Head of caudate nucleus (tissue), 42 donors: ENCODE measurements around the gene DIDO1.
A peak's percentile ranks its signal among the peaks of the same experiment; 100 is the strongest.

Experiments
- DNase-seq, 42 donors: peaks; one replicate each; pipeline versions ENCODE4 v3.0.0 to v3.0.0-alpha.2; 2020 to 2021; ENCODE audit warnings: mixed read lengths in 7 of 42
- intact Hi-C: fragments of 100-400 bp; cut with DNase I; formaldehyde crosslinking; loops from one replicate; pipeline ENCODE4 v1.15.0; 2022

Gene DIDO1

DNA sequence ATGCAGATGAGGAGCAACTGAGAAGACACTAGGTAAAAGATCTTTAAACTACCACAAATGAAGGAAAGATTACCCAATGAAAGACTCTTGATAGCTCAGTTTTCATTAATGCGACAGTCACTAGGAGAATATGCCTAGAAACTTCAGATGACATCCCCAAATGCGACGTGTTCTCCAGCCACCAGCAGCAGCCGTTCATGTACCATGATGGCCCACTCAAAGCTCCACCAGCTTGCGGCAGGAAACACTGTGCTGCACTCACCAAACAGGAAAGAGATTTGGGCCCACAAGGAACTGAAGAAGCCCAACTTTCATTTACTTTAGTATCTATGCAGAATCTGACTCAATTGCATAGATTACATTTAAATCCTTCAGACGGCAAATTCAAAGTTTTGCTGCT lies 7.5 kb downstream of the DIDO1 start:
- intact Hi-C loops = no loop called here
- DNase-seq = no peak

DNA sequence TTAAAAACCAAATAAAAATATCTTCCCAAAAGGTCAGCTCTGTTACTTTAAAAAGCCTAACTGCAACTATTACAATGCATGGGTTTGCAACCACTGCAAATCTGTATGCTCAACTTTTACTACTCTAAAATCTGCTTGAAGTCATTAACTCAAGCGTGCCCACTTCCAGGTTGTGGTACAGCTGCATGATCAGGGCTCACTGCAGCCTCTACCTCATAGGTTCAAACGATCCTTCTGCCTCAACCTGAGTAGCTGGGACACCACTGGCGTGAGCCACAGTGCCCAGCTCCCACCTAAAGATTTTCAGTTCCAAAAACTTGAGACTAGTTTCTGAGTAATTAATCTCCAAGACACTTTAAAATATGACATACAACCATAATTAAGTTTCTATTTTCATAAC lies 8.2 kb downstream of the DIDO1 start:
- DNase-seq = no peak
- intact Hi-C loops = no loop called here

DNA sequence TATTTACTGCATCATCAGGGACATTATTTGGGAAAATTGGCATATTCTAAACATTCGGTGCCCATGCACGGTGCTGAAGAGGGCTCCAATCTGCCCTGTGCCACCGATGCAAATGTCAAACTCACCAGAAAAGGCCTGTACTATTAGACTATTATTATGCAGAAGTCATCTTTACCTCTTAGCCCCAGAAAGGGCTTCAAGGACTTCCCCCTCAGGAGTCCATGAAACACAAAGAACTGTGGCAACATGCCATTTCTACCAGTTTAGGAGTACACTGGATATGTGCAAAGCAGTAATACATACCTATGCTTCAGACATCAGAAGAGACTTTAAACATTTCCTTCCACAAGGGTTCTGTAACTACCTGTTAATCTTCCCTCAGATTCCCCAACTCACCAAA lies 8.6 kb downstream of the DIDO1 start:
- DNase-seq = peak in 1 of 42 donors; percentile 3
- intact Hi-C loops = no loop called here

DNA sequence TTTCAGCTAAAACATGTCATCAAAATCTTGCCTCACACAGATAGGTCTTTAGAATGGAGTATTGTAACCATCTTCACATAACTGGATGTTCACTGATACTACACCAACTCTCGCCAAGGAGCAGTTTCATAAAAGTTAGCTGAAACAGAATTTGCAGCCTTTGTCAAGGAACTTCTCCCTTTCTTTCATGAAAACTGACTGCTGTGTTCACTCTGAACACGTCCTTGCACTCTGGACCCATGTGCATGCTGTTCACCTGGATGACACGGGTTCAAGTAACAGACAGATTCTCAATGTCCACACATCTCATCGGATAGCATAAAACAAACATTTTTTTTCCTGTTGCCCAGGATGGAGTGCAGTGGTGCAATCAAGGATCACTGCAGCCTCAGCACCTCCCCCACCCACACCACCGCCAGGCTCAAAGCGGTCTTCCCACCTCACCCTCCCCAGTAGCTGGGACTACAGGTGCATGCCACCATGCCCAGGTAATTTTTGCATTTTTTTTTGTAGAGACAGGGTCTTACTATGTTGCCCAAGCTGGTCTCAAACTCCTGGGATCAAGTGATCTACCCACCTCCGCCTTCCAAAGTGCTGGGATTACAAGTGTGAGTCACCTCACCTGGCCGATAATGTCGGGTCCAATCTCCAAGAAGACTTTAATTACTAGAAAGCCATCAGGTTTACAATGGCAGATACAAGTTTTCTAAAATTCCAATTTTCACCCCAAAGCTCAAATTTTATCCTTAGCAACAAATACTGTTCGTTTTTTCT lies 9.4 kb downstream of the DIDO1 start:
- no peak for DNase-seq
- intact Hi-C loops = no loop called here

DNA sequence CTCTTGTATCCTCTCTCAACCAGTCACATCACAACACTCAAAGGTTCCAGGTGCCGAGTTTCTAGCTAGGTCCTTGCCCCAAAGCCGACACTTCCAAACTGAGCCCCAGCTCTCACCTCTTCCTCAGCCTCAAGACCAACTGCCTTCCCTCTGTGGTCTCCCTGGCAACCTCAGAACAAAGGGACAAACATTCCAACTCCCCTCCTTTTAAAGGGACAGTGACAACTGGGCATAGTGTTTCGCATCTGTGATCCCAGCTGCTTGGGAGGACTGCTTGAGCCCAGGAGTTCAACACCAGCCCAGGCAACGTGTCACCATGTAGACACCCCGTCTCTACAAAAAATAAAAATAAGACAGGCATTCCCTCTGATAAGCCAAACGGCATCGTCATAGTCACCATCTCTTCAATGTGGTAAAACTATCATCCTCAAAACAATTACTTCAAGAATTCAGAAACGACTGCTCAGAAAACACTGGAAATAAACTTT lies 11.3 kb downstream of the DIDO1 start:
- peak in 25 of 42 donors; percentile 10 to 76 (median 49) for DNase-seq
- intact Hi-C loops = no loop called here

DNA sequence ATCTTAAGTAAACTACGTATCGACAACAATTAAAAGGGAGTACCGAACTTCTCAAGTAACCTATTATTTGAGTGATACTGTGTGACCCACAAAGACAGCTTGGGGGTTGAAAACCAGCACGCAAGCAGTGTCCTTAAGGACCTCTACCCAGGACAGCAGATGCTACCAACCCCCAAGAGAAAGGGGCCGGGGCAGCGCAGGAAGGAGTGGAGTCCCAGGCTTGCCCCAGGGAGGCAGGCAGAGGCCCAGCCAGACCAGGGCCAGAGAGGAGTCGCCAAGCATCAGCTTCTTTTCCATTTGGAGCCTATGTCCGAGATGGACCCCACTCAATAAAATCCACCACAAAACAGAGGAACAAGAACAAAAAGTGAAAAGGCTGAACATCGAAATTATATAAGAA lies 11.9 kb downstream of the DIDO1 start:
- no peak for DNase-seq
- intact Hi-C loops = no loop called here

DNA sequence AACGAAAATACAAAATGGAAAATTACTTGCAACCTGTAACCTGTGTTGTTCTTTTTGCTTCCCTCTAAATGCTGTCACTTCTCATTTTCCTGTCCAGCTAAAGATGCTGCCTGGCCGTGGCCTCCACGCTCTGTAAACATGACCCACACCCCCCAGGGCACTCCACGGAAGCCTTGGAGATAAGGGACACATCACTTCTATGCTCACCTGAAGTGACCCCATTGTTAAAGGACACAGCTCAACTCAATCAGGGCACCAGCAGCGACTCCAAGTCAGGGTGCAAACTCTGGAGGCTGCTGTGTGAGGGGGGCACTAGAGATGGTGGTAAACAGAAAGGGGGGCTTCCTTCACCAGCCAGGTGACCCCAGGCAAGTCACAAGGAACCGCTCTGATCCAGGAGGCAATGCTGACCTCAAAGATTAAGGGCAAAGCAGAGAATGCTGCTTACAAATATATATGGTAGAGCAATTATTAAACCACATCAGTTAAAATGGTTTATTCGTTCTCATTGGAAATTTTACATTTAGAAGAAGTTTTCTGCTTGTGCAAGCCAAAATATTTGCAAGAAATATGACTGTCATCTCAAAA lies 13.2 kb downstream of the DIDO1 start:
- DNase-seq = no peak

DNA sequence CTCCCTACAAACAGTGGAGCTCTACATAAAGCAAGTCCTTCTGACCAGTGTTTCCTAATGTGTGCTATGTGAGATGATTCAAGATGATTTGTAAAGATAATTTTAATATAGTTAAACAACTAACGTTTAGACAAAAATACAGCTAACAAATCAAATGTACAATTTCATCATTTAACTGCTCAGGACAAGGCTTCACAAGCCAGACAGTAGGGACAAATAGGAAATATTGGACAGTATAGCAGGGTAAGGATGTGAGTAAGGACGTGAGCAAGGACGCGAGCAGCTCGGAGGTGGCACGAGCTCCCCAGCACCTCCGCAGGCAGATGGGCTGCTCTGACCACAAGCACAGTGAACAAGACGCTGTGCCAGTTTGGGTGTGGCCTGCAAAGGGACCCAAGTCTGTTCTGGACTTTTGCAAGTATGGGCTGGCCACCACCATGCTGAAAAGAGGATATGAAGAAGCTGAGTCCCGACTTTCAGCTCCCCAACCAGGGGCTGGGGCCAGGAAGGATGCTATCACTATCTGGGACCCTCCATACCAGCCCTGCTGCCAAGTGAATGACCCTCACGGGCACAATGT lies 14.5 kb downstream of the DIDO1 start:
- DNase-seq = no peak
- intact Hi-C loops = no loop called here

More for the DNA sequence above, 13.2 kb downstream of the DIDO1 start:
- intact Hi-C loops = no loop called here

DNA sequence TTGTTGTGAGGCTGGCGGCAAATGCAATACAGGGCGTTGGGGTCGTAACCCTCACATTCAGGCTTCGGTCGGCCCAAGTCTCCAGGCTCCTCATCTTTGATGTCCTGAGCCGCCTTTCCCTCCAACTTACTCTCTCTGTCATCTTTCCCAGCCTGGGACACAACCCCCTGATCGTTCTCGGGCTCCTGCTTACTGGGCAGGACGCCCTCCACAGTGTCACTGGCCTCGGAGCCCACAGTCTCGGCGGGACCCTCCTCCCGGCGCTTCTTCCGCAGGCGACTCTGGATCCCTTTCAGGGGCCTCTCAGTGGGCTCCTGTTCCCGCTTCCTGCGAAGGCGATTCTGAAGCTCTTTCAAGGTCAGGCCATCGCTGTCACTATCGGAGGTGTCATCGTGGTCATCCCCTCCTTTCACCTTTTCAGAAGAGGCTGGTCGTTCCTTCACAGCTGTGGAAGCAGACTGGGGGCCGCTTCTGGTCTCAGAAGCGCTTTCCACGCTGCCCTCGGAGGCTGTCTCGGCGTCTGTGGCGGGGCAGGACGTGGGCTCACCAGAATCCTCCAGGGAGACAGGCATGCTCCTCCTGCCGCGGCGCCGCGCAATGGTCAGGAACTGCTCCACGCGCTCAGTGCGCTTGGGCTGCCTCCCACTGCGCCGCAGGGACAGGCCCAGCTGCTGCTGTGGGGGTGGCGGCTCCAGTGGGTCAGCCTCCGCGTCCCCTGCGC lies 15.4 kb downstream of the DIDO1 start:
- intact Hi-C loops = no loop called here
- peak in 1 of 42 donors; percentile 10 for DNase-seq

DNA sequence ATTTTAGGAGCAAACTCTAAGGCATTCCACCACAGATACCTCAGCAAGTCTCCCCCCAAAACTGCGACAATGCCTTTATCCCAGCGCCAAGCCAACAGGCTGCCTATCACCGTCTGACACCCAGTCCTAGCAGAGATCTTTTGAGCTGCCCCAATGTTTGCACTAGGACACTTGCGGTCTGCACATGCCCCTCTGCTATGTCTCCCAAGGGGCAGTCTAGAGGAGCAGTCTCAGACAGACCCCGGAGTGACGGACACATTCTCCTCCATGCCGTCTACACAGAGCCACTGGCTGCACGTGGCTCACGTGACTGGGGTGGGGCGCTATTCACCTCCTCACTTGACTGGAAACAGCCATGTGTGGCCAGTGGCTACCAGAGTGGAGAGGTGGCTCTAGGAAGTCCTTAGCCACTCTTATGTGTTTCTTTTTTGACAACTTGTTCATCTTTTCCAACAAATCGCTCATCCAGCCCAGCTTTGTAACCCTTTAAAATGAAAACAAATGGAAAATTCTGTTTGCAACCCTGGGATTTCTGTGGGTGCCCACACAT lies 16.0 kb downstream of the DIDO1 start:
- intact Hi-C loops = no loop called here
- peak in 1 of 42 donors; percentile 13 for DNase-seq

DNA sequence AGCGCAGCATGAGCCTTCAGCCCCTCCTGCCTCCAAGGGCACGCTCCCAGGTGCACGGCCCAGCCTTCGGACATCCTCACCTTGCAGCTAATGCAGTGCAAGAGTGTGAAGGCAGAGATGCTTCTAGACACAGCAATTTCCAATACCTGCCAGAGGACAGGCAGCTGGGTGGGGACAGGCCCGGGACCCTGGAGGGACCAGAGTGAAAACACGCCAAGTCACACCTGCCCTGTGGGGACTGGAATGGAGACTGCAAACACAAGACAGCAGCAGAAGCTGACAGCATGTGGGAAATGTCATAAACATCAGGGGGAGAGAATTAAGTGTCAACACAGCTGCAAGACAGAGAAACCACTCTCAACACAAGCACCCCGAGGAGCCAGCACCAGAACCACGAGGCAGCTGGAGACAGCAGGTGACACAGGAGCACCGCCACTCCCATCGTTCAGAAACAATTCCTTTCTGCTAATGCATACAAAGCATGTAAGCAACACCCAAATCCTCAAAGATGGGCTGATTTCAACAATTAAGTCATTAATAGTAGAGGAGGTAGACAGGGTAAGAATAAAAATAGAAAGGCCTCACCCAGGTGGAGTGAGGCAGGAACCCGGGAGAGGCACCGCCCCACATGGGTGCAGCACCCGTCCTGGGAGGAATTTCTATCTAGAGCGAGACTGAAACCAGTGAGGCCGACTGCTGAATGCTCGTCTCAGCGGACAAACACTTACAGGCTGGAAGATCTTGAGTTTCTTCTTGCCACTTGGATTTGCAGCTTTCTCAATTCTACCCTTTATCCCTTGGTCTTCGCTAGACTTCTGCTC lies 17.1 kb downstream of the DIDO1 start:
- intact Hi-C loops = no loop called here
- DNase-seq = peak in 19 of 42 donors; percentile 28 to 69 (median 43)

DNA sequence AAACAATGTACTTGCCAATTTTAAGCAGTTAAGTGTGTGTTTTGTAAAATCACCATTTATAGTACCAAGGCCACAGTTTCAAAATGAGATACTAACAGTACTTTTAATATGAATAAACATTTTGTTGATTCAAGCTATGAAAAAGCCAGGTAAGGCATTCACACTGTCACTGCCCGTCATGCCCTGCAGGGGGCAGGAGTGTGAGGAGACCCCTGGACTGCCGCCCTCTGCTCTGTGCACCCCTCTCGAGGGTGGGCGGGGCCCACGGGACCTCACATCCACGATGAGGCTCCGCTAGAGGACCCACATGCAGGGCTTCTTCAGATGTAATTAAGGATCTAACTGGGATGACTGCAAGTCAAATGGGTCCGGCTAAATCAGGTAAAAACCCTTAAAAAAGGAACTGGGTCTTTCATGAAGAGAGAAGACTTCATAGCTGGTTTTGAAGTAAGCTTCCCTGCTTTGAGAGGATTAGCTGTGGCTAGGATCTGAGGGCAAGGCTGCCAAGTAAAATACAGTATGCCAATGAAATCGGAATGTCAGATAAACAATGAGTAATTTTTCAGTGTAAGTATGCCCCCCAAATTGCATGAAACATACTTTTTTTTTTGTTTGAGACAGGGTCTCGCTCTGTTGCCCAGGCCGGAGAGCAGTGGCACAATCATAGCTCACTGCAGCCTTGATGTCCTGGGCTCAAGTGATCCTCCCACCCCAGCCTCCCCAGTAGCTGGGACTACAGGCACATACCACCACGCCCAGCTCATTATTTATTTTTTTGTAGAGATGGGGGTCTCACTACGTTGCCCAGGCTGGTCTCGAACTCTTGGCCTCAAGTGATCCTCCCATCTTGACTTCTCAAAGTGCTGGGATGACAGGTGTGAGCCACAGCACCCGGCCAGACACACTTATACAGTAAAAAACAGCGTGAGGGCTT lies 18.7 kb downstream of the DIDO1 start:
- no peak for DNase-seq
- intact Hi-C loops = no loop called here

DNA sequence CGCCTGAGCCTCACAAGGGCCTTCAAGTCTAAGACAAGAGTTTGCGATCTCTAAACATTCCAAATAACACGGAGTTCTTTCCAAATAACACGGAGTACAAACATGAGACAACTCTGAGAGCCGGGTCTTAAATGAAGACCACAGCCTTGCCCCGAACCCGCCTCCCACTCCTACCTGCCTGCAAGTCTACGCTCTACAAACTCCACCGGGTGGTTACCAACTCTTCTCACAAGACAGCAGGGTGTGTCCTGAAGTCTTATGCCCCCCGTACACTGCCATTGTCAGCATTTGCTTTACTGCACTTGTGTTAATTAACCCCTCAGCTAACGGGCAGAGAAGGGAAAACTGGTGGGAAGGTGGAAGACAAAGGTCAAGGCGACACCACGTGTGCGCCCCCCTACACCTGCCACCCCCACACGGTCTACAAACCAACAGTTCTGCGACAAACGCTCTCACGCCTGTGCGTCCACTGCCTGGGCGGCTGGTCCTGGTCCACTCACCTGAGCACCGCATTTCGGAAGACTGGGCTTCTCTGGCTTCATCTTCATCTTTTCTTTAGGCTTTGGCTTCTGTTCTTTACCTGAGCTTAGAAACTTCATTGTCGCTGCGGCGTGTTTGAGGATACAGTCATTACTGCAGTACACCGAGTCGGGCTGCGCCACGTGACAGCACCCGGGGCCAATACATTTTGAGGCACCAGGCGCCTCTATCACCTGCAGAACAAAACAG lies 19.5 kb downstream of the DIDO1 start:
- DNase-seq = peak in 1 of 42 donors; percentile 9
- intact Hi-C loops = no loop called here

DNA sequence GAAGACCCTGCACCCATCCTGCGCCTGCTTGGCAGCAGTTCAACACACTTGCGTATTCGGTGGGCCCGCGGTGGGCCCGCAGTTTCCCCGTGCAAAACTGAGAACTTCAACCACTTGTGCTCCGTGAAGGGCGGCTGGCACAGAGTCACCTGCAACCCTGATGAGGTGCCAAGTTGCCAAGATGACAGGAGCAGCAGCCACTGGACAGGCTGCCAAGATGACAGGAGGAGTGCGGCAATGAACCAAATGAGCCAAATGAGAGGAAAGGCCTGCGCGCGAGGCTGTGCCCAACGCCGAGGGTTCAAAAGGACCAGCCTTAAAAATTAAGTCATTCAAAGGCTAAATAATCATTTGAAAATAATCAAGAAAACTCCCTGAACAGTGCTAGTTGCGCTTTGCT lies 20.1 kb downstream of the DIDO1 start:
- intact Hi-C loops = no loop called here
- DNase-seq = peak in 3 of 42 donors; percentile 23 to 32 (median 32)

DNA sequence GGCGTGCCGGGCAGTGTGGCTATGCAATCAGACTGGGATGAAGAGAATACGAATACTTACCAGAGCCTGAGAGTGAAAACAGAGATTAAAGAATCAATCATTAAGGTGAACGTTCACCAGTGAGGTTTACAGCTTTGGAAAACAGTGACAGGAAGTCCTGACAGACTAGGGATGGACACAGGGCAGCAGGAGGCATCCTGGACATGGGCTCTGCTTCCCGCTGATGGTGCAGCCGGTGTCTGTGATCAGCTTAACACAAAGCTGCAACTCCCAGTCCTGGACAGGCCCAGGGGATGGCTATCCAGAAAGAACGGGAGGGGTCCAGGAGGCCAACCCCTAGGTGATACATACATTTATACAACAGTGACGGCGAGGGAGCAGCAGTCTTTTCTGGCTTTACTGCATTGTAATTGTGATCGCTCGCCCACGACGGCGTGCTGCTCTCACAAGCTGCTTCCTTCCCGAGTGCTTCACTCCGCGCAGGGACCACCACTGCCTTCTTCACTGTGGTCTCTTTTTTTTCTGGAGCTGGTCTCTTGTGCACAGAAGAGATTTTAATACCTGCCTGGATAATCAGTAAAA lies 20.7 kb downstream of the DIDO1 start:
- intact Hi-C loops = no loop called here
- peak in 1 of 42 donors; percentile 12 for DNase-seq

DNA sequence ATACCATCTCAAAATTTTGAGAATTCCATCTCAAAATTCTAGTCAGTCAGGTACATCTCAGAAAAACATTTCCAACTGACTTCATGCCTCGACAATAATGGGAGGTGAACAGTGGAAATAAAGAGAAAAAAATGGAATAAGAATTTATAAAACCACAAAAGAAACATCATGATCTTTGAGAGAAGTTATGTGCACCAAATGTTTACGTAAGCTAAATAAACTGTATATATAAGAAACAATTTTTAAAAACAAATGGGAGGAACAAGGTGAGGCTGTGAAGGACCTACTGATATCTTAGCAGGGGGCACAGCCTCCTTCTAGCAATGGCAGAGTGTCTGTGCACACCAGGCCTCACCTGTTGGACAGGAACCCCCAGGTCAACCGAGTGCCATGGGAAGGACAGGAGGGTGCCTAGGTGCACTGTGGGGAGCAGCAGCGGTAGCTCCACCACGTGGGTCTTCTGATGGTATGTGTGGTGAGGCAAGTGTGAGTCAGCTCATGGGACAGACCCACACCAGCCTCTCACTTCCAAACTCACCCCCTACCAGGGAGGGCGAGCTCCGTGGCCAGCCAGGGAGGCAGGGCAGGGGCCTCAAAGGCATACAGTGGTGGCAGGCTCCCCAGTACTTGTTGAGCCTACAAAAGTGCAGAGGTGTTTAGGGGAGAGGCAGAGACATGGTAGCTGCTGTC lies 23.2 kb downstream of the DIDO1 start:
- intact Hi-C loops = no loop called here
- no peak for DNase-seq
